T-helper 1 cell (primary cell): Measurements from ENCODE around the gene SLC16A10.
"Not testable (repeated sequence)": the region's sequence is repeated elsewhere in the genome, so short reads cannot be mapped to it uniquely, and the experiment has no call there.

Experiments
- DNase-seq, 5 donors: peaks; one replicate each; pipeline ENCODE4 v3.0.0-alpha.2; 2012 to 2020

Gene SLC16A10

GRCh38 chr6:111220383-111221031 is 133.2 kb downstream of the SLC16A10 start:
- no peak for DNase-seq

- no peak for DNase-seq
These were observed 134.5 kb downstream of the SLC16A10 start for GRCh38 chr6:111221804-111222203.

DNA sequence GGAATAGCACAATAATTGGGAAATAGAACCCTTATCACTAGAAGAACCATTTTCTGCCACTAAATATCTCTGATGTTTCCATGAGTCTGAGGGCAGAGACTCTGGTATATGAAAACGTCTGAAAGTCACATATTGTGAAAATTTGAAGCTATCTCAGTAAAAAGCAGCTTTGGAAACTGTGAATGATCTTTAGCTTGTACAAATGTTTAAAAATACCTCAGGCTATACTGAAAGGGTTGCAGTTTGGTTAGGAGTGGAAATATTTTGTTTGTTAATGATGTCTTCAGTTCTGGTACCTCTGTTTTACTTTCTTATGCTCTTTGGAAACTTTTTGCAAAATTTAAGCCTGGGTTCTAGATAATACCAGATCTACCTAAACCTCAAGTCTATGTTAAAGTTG is 135.0 kb downstream of the SLC16A10 start:
- no peak for DNase-seq

DNA sequence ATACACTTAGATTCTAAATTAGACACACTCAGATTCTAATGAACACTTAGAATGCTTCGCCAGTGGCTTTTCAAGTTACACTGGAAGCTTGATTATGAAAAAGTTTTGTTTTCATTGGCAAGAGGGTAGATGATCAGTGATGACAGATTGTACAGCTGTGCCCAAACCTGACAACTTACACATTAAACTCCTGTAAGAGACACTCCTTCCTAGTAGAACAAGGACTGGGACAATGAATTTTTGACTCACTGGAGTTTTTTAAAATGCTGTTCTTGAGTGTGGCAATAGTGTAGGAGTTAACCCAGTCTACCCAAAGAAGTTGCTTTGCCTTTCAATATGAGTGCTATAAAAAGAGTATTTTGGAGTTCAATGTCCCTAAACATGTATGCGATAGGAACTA is 140.8 kb downstream of the SLC16A10 start:
- no peak for DNase-seq

DNA sequence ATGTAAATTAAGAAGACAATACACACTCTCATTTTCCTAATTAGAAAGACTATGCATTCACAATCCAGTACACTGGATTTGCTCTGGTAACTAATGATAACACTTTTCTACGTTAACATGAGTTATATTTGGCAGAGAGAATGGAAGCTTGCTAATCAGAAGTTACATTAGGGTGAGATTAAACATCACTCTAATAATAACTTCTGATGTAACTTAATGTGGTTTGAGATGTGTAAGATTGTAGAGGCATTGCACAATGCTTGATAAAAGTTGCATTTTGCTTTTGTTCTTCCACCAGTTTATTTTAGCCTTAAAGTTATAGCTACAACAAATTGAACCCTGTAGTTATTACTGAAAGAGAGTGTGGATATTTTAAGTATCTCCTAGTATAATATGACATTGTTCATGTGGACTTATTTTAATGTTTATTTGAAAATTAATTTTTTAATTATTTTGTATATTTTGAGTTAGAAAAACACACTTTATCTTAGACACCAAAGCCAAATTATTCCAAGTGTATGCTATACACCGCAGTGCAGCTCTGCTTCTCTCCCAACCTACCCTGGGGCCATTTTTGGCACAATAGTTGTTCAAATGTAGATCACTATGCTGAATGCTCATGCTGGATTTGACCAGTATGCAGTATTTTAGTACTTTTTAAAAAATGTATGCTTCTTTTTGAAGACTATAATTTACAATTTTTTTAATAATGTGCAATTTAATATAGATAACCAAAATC is 143.2 kb downstream of the SLC16A10 start:
- no peak for DNase-seq

DNA sequence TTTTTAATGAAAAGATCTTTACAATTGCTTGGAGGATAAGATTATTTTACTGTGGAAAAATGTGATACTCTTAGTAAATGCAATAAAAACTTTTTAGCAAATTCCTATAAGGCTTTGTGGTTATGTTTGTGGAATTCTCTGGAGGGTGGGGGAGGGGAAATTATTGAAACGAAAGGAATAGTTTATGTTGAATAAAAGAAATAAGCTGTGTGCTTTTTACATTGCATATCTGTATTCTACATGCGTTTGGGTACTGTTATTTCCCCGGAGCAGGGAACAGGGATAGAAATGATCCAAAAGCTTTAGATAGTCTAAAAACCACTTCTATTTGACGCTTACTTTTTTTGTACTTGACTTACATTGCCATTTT is 143.8 kb downstream of the SLC16A10 start:
- DNase-seq = no peak

- no peak for DNase-seq
These were observed 150.5 kb downstream of the SLC16A10 start for GRCh38 chr6:111237852-111238251.

DNA sequence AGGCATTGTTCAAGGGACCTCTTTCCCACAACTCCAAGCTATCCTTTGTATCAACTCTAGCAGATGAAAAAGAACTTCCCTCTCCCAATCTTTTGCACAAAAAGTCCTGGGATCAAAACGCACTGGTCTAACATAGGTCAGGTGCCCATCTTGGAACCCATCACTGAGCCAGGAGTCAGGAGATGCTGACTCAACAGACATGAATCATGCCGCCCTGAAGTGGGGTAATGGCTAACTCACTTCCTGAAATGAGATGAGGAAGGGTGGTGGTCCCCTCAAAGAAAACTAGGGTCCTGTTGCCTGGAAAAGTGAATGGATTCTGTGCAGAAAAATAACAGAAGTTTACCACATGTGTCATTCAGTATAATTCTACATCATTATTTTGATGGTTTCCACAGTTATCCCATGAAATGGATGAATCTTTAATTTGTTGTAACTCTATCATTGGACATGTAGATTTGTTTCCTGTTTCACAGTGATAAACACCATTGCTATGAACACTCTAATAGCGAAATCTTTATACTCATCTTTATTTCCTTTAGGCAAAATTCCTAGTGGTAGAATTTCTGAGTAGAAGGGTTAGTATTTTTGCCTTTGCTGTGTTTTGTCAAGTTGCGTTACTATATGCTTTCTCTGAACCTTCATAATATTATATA is 151.3 kb downstream of the SLC16A10 start:
- DNase-seq = no peak

DNA sequence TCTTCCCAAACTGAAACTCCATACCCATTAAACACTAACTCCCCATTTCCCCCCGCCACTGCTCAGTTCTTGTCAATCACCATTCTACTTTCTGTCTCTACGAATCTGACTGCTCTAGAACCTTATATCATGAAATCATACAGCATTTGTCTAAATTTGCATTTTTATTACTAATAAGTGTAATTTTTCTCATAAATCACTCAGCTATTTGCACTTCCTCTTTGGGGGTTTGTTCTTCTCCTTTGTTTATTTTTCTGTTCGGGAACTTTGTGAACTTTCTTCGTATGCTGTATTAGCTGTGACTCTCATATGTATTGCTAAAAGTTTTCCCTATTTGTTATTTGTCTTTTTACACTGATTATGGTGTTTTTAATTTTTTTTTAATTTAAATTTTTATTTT is 152.2 kb downstream of the SLC16A10 start:
- DNase-seq = no peak

DNA sequence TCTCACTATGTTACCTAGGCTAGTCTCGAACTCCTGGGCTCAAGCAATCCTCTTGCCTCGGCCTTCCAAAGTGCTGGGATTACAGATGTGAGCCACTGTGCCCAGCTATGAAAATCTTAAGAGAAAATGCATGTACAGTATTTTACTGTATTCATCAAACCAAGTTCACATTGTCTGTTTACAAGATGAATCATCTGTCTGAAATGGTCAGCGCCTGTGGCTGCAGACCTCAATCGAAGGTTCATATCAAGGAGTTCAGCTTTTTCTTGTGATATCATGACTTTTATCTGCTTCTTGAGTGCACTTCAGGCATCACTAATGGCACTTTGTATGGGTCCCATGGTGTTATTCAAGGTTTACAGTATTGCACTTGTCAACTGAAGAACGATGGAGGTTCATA is 155.1 kb downstream of the SLC16A10 start:
- DNase-seq = no peak

- no peak for DNase-seq
These were observed 155.8 kb downstream of the SLC16A10 start for GRCh38 chr6:111243095-111243494.

- no peak for DNase-seq
These were observed 161.5 kb downstream of the SLC16A10 start for GRCh38 chr6:111248789-111249188.

DNA sequence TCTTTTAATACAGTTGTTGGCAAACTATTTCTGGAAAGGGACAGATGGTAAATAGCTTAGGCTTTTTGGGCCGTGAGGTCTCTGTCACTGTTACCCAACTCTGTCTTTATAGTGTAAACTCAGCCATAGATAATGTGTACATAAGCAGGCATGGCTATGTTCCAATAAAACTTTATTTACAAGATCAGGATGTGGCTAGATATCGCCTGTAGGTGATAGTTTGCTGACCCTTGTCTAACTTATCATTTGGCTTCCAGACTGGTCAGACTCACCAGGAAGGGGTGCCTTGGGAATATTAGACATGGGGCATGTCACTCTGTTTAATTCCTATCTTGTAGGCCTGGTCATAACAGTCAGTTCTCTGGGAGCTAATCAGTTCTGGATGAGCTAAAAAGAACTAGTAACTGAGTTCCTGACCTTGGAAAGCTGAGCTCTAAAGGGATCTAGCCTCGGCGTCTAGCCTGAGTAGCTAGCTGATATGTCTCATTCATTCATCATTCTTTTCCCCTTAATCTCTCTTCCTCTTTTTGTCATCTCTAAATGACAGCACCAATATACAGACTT is 163.6 kb downstream of the SLC16A10 start:
- no peak for DNase-seq

DNA sequence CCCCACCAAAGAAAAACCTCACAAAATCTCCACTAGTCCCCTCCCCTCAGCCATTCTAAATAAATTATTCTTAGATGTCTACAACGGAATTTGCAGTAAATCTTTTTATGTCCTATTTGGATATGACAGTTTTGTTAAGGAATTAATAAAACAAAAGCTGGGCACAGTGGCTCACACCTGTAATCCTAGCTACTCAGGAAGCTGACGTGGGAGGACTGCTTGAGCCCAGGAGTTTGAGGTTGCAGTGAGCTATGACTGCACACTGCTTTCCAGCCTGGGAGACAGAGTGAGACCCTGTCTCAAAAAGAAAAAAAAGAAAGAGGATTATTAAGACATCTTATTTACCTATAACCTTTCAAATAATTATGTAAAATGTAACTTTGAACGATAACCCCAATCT is 165.4 kb downstream of the SLC16A10 start:
- DNase-seq = no peak

GRCh38 chr6:111254004-111254778 is 166.9 kb downstream of the SLC16A10 start:
- DNase-seq = no peak

DNA sequence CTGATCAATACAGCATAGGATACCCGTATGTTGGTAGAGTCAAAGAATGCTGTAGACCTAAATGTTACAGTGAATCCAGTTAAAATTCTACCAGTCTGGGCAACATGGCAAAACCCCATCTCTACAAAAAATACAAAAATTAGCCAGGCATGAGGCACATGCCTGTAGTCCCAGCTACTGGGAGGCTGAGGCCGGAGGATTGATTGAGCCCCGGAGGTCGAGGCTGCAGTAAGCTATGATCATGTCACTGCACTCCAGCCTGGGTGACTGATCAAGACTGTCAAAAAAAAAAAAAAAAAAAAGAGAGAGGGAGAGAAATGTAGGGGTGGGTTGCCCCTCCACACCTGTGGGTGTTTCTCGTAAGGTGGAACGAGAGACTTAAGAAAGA is 167.5 kb downstream of the SLC16A10 start:
- DNase-seq = no peak

GRCh38 chr6:111255838-111256237 is 168.5 kb downstream of the SLC16A10 start:
- not testable (repeated sequence) for DNase-seq

GRCh38 chr6:111256646-111257045 is 169.3 kb downstream of the SLC16A10 start:
- DNase-seq = no peak

DNA sequence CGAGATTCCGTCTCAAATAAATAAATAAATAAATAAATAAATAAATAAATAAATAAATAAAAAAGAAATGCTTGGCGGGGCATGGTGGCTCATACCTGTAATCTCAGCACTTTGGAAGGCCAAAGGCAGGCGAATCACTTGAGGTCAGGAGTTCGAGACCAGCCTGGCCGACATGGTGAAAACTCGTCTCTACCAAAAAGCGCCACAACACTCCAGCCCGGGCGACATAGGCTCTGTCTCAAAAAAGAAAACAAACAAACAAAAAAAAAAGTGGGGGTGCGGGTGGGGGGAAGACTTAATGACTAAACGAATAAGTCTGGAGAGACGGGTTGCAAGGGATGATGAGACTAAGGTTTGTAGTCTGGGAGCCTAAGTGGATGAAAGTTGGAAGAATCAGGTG is 170.7 kb downstream of the SLC16A10 start:
- no peak for DNase-seq

- DNase-seq = no peak
These were observed 171.3 kb downstream of the SLC16A10 start for GRCh38 chr6:111258615-111259088.

DNA sequence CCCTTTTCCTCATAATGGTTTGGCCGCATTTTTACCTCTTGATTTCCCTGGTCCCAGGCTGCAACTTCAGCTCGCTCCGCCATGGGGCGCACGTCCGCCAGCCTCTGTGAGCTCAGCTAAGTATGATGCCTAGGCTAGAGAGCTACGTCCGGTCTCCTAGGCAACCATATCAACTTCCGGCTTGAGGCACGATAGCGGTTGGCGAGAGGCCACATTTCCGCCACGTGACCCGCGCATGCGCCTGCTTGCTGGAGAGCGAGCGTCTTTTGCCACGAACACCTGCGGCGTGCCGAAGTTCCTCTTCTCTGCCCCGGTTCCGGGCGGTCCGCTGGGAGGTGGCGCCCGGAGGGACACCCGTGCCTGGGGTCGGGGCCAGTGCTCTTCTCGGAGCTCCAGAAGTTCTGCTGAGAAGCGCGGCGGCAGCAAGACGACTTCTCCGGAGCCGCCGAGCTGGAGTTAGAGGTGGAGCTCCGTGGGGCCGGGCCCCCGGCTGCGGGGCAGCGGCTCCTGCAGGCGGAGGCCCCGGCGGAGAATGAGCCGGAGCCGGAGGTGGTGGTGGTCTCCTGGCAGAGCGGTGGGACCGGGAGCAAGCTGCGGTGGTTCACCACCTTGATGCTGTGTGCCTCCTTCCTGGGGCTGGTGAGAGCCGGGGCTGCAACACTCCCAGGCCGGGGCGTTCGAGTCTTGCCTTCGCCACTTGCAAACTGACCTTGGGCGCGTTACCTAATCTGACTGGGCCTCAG is 172.0 kb downstream of the SLC16A10 start:
- peak; percentile 96 to 99 (median 98) for DNase-seq
